SKM-1 treated with dmso at 0.1 percent for 144 hours (cell line): ENCODE measurements around the gene KLF6.
"Not testable (repeated sequence)": the region's sequence is repeated elsewhere in the genome, so short reads cannot be mapped to it uniquely, and the experiment has no call there.

ENCODE experiments used
- DNase-seq: peaks from one replicate; lab custom pipeline; 2025; ENCODE audit not compliant: unreplicated experiment; lab: John Stamatoyannopoulos, UW

KLF6 gene

DNA sequence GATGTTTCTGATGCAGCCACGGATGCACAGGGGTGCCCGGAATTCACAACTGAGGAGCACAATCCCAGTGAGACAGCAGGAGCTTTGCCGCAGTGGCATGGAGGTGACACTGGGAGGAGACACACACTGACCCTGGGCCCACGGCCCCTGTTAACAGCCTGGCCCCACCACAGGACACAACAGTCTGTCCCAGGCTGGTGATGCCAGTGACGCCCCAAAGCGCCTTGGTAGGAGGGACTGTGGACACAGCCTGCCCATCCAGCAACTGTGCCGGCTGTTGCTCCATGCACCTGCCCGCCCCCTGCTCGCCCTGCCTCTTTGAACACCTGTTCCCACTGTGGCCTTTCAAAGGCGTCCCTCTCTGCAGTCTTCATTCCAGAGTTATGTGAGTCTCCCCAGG, 49.8 kb downstream of the KLF6 start:
- no peak for DNase-seq

DNA sequence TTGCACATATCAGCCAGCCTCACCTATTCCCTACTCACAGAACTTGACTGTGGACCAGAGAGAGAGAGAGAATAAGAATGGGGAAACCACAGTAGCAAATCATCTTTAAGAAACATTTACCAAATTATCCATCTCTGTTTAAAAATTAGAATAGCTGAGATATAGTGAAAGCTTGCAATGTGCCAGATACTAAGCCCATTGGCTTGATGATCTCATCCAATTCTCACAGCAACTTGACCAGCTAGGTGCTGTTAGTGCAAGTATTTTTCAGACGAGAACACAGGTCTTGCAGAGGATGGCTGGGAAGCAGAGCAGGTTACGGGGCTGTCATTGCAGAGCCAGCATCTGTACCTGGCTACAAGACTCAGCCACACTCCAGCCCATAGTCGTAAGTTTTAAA, 50.9 kb downstream of the KLF6 start:
- no peak for DNase-seq

DNA sequence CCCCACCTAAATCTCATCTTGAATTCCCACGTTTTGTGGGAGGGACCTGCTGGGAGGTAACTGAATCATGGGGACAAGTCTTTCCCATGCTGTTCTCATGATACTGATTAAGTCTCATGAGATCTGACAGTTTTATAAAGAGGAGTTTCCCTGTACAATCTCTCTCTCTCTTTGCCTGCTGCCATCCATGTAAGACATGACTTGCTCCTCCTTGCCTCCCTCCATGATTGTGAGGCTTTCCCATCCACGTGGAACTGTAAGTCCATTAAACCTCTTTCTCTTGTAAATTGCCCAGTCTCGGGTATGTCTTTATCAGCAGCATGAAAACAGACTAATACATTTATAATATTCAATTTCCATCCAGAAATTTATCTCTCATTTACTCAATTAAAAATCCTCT, 52.8 kb downstream of the KLF6 start:
- DNase-seq: not testable (repeated sequence)

GRCh38 chr10:3729397-3729976, 55.5 kb downstream of the KLF6 start:
- DNase-seq: no peak

- DNase-seq: no peak
Observed at GRCh38 chr10:3728563-3728962, 56.4 kb downstream of the KLF6 start.

DNA sequence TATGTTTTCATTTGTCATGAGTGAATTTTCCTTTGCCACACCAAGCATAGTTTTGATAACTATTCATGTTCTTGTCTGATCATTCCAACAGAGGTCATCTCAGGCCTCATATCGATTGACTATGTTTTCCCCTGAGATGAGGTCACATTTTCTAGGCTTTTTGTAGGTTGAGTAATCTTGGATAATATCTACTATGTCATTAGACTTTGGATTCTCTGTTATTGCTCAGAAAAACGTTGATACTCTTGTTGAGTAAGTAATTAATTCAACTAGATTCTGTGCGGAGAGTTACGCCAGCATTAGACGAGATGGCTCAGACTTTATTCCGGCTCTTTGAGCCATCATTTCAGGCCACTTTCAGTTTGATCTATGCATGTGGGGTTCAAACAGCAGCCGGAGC, 57.7 kb downstream of the KLF6 start:
- no peak for DNase-seq
